Measurements from ENCODE around the gene ZBTB34.

ZBTB34 gene

GRCh38 chr9:126932871-126933321, 72.5 kb downstream of the ZBTB34 start:
- no peak for DNase-seq

DNA sequence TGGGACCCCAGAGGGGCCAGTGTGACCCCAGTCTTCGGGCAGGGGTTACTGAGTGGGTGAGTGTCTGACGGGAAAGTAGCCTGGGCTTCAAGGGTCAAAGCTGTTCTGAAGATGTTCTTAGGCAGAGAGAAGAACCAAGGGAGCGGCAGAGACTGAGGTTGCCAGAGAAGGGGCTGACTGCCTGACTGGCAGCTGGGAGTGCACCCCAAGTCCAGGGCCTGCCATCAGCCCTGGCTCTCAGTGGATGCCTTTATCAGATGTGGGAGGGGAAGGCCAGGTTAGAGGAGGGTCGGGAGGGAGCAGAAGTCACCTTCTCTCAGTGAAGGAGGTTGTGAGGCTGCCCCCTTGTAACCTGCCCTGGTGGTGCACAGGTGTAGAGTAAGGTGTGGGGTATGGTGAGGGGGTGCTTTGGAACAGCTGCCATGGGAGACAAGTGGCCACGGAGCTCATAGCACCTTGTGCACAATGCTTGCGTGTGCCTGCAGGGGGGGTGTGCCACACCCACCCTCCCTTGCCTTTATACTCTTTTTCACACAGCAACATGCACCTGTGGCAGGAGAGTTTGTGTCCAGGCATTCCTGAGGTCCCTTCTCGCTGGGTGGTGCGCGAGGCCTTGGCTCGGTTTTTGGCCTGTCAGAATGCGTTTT, 73.0 kb downstream of the ZBTB34 start:
- DNase-seq: no peak

DNA sequence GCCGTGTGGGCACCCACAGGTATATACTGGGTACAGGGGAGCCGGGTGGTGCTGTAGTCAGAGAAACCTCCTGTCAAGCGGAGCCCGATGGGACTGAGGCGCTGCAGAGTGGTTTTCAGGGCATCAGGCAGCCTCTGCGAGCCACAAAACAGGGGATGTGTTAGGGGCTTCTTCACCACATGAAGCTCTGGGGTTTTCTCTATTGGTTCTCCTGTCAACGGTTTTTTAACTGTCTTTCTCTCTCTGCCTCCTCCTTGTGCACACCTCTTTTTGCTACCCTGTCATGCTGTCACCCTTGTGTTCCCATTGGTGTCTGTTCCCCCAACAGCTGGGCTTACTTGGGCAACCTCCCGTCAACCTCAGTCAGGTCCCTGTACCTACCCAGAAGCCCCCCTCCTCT, 74.0 kb downstream of the ZBTB34 start:
- no peak for DNase-seq
